T-helper 1 cell treated with Interleukin-12 subunit alpha and Interleukin-12 subunit beta and Interleukin-4 antibody, amounts not matched to agents 30 ng/mL and 1 ng/mL, for 36 hours (primary cell): Measurements from ENCODE around the gene MR1. TPM values are rescaled to one million over a fixed set of nuclear protein-coding genes. Genes with fewer than 3 reads are reported as not detected.

Source experiments
- intact Hi-C: fragments of 100-400 bp; cut with micrococcal nuclease; formaldehyde crosslinking; loops from one replicate; pipeline ENCODE4 v1.15.1; 2024
- total RNA-seq: library from RNA; stranded (reverse); gene quantifications from 2 replicates; pipeline ENCODE4 v1.2.3, GENCODE V29; 2022

The MR1 gene
- total RNA-seq, 1 donor from 2014 or later: 39.7 TPM

GRCh38 chr1:181061891-181062835 is 28.4 kb downstream of the MR1 start:
- intact Hi-C loops: loop anchor here (1.0 to 2.0 kb wide), 4 partner anchors 17 to 43 kb away; partner anchors contain the start of gene IER5

DNA sequence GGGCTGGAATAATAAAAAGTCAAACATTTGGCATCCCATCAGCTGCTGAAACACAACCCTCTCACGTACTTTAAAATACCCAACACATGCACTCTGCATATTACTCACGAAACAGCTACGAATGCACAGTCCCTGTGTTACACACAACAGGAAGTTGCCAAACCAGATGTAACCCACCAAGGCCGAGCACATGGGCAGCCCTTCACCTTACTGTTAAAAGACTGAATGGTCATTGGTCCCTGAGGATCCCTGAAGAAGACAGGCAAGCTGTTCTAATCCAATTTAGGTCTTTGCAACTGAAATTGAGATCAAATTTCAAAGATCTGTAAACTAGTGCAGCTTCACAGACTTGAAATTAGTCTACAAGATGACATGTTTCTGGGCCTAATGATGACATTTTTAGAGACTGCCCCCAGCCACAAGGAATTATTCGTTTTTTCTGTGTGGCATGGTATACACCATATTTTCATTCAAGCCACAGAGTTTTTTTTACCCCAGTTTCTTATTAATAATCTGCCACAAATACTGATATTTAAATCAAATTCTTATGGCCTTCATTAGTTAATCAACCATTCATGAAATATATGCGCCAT is 29.1 kb downstream of the MR1 start:
- intact Hi-C loops: loop anchor here (1.0 to 2.0 kb wide), 4 partner anchors 18 to 42 kb away; partner anchors contain the start of gene IER5

DNA sequence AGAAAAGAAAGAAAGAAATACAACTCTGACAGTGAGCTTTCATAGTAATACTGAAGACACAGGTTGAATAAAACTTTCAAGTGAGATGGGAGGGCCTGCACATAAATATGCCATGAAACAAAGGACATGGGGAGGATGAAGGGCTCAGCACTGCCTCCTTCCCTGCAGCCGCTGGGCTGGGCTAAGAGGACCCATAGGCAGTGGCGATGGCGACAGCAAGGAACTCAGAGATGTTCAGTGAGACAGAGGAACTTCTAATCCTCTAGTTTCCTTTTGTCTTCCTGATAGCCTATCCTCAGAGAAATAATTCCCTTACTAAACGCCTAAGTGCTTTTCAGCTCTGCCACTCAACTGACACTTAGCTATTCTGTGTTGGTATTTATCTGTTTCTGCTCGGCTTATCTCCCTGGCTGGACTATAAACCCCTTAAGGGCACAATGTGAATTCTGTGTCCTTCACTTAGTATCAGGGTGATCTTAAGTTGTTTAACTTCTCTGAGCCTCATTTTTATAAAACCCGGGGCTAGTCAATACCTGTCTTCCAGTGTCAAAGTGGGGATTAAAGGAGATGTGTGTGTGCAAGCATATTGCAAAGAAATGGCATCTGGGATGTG is 30.3 kb downstream of the MR1 start:
- intact Hi-C loops: no loop called here

DNA sequence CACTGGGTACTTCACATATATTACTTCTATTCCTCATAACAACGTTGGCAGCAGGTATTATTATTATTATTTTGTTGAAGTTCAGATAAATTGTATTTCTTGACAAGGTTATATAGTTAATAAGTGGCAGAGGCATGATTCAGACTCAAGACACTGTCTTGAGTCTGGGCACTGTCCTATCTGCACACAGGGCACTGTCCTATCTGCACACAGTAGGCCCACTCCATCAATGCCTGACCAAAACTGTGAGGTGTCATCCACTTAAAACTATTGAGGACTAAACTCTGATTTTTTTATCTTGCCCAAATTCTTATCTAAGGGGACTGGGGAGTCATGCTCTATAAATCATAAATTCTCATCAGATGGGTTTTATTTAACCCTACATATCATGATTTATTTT is 30.9 kb downstream of the MR1 start:
- intact Hi-C loops: no loop called here

DNA sequence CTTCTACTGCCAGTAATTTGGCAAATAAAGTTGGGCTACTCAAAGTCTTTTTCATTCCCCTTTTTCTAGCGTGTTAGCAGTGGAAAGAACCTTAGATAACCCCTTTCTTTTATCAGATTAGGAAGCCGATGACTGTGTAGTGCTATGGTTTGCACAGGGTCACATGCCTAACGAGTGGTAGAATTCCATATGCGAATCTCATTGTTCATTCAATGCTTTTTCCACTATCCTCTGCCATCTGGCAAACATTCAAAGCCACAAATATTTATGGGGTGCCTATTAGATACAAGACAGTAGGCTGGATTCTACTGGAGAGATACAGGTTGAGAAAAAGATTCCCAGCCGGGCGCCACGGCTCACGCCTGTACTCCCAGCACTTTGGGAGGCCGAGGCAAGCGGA is 39.9 kb downstream of the MR1 start:
- intact Hi-C loops: no loop called here

- intact Hi-C loops: no loop called here
These were observed 42.1 kb downstream of the MR1 start for GRCh38 chr1:181075766-181076350.

DNA sequence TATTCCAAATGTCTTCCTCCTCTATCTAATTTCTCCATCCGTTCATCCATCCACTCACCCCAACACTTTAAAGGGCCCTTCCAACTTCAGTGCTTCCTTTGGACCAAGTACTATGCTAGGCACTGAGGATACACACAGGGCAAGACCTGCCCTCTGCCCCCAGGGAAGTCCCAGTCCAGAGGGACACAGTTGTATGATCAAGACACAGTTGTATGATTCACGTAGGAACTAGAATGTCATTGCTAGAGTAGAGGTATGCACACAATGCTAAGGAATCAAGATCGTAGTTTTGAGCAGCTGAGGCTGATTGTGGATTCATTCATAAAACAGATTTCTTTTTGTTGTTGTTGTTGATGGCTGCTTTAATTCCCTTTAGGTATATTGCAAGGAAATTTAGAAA is 43.1 kb downstream of the MR1 start:
- intact Hi-C loops: no loop called here

DNA sequence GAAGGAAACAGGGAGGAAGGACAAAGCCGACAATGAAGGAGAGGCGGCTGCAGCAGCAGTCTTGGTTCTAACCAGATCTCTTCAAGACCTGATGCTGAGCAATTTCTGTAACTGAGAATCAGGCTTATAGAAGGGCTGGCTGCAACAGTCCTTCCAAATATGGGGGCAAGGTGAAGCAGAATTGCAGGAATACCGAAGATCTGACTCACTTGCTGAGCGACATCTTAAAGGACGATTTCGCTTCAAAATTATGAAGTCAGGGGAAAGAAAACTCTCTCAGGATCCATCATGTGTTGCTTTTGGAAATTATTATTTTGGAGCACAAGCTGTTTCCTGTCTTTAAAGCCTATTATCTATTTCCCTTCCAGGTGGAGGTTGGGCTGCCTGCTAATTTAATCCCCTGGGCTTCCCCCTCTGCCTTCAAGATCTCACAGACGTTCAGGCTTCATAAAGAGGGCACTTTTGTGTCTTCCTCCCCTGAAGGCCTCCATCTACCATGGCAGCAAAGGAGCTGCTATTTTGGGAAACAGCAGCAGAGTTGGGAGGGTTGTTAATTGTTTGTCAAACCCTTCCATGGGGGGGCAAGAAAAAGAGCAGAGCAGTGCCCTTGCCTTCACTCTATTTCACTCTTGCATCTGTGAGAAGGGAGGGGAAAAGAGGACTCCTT is 43.9 kb downstream of the MR1 start:
- intact Hi-C loops: no loop called here

- intact Hi-C loops: loop anchor here (1.0 kb wide), 1 partner anchor 35 kb away; no protein-coding TSS in a partner anchor
These were observed 45.6 kb downstream of the MR1 start for GRCh38 chr1:181079382-181079781.

- intact Hi-C loops: loop anchor here (1.0 kb wide), 1 partner anchor 36 kb away; no protein-coding TSS in a partner anchor
These were observed 46.1 kb downstream of the MR1 start for GRCh38 chr1:181079920-181080319.

GRCh38 chr1:181080556-181080955 is 46.8 kb downstream of the MR1 start:
- intact Hi-C loops: no loop called here

DNA sequence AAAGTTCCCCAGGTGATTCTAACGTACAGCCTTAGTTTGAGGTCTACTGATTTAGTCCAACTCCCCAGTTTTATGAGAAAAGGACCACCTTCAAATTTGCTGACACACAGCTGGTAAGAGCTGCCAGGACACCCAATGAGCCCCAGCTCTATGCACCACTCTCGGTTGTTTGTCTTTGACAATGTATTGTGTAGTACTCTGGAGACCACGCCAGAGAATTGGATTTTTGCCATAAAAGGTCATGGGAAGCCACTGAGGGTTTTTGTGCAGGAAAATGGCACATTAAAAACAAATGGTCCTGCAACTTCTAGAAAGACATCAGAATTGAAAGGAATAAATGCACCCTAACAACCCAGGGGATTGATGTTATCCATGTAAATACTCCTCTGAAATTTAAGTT is 47.6 kb downstream of the MR1 start:
- intact Hi-C loops: no loop called here

DNA sequence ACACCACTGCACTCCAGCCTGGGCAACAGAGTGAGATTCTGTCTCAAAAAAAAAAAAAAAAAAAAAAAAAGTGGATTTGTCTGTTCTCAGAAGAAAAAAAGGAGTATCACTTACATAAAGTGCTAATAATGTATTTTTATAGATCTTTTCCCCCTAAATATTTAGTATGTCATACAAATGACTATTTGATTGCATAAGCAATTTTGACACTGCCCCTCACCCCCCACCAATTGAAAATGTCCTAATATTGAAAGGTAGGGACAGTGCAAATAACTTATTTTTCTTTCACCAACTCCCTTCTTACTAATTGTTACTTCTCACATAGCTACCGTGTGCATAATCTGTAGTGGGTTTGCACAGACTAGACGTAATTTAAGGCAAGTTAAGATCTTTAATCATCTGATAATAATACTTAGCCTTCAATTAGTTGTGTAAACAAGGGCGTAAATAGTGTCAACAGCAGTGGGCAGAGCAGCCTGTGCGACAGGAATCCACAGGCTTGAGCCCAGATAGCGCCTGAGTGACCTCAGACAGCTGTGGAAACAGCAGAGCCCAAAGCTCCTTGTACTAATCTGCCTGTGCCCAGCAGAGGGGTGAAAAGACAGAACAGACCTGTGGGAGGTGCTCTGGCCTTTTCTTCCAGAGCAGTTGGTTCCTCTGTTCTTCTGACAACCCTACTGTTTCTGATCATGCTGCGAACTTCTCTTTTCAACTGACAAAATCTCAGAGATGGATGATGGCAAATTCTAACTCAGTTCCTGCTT is 50.2 kb downstream of the MR1 start:
- intact Hi-C loops: loop anchor here (1.0 kb wide), 4 partner anchors 46 to 202 kb away; no protein-coding TSS in a partner anchor

- intact Hi-C loops: loop anchor here (1.0 kb wide), 4 partner anchors 46 to 202 kb away; no protein-coding TSS in a partner anchor
These were observed 50.8 kb downstream of the MR1 start for GRCh38 chr1:181084606-181084969.

DNA sequence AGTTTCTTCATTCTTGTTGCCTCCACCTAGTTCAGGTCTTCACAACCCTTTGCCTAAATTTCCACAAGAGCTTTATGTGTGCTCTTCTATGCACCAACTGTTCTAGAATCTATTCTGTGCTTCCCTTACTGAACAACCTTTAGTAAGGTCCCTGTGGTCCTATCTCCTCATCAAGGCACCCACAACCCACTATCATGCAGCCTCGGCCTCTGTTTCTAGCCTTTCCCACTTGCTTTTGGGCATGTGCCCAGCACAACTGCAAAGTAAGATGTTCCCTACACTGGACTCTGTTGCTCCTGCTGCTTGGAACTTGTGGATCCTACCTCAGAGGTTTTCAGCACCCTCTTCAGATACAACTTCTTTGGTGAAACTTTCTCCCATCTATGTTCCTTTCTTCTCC is 52.3 kb downstream of the MR1 start:
- intact Hi-C loops: loop anchor here (5.0 kb wide), 3 partner anchors 104 to 336 kb away; no protein-coding TSS in a partner anchor

DNA sequence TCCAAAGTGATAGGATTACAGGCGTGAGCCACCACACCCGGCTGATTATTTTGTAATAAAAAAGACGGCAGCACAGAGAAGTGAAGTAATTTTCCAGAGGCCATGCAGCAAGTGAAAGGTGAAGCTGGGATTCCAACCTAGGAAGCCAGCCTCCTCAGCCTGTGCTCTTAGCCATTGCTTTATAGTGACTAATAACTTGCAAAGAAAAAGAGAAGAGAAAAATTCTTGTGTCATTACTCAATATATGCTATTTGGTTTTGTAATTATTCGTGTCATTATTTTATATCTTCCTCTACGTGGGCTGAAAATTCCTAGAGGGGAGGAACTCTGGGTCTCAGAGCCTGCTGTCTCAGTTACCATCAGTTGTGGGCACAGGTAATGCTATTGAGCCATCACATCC is 53.1 kb downstream of the MR1 start:
- intact Hi-C loops: loop anchor here (5.0 kb wide), 3 partner anchors 105 to 335 kb away; no protein-coding TSS in a partner anchor

- intact Hi-C loops: loop anchor here (5.0 kb wide), 3 partner anchors 105 to 335 kb away; no protein-coding TSS in a partner anchor
These were observed 53.7 kb downstream of the MR1 start for GRCh38 chr1:181087400-181087901.

GRCh38 chr1:181088079-181089016 is 54.6 kb downstream of the MR1 start, which contains the start of gene IER5:
Gene IER5, plus strand, starts transcription at chr1:181088700. Its CDS starts 203 bp downstream, at chr1:181088903.
- intact Hi-C loops: loop anchor here (1.0 to 5.0 kb wide), 9 partner anchors 26 to 1206 kb away; partner anchors contain the start of genes MR1 and TOR1AIP1
